VCaP (cell line): ENCODE results near the gene DCLK2.

ENCODE experiments used
- H3K27ac ChIP-seq: fragments of 450-650 bp; 2 replicates; pipeline ENCODE4 v1.5.1; 2017
- TF ChIP-seq, protein P1 (sequence below): fragments of 450-650 bp; conservative IDR thresholded peaks from 2 replicates; pipeline ENCODE4 v1.5.1; 2017; ENCODE audit warnings: mild to moderate bottlenecking, moderate library complexity

The DCLK2 gene

DNA sequence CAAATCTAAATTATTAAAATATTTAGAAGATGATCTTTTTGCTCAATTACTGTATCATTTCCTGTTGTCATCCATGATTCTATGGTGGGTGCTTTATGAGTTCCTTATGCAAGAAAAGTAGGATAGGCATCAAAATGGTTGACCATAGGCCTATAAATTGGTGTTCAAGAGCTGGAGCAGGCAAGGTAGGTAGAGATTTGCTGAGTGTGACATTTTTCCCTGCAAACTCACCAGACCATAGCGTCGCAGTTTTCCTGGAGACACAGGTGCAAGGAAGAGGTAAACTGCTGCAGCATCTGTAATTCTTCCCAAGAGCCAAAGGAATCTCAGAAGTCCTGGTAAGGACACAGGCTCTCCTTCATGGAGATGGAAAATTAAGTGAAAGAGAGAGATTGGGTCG lies 33.7 kb upstream of the DCLK2 start:
- TF ChIP-seq, protein P1, sequence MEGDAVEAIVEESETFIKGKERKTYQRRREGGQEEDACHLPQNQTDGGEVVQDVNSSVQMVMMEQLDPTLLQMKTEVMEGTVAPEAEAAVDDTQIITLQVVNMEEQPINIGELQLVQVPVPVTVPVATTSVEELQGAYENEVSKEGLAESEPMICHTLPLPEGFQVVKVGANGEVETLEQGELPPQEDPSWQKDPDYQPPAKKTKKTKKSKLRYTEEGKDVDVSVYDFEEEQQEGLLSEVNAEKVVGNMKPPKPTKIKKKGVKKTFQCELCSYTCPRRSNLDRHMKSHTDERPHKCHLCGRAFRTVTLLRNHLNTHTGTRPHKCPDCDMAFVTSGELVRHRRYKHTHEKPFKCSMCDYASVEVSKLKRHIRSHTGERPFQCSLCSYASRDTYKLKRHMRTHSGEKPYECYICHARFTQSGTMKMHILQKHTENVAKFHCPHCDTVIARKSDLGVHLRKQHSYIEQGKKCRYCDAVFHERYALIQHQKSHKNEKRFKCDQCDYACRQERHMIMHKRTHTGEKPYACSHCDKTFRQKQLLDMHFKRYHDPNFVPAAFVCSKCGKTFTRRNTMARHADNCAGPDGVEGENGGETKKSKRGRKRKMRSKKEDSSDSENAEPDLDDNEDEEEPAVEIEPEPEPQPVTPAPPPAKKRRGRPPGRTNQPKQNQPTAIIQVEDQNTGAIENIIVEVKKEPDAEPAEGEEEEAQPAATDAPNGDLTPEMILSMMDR, result no peak
- no peak overlapping the region for H3K27ac ChIP-seq

DNA sequence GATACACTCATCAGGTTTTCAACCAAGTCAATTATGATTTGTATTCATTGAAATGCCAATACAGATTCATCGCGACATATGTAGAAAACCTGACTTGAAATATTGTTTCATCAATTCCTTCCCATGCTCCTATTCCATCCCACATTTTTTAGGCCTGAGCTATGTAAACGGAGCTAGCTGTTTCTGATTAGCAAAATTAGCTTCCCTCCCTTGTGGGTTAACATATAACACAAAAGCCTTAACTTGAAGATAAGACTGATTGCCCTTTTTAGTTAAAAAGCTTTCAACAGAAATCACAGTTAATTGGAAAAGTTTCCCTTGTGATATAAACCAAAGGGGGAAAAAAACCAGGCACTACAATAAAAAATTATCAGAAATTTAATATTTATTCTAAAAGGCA lies 32.8 kb upstream of the DCLK2 start:
- no peak overlapping the region for H3K27ac ChIP-seq
- TF ChIP-seq, protein P1, result no peak

DNA sequence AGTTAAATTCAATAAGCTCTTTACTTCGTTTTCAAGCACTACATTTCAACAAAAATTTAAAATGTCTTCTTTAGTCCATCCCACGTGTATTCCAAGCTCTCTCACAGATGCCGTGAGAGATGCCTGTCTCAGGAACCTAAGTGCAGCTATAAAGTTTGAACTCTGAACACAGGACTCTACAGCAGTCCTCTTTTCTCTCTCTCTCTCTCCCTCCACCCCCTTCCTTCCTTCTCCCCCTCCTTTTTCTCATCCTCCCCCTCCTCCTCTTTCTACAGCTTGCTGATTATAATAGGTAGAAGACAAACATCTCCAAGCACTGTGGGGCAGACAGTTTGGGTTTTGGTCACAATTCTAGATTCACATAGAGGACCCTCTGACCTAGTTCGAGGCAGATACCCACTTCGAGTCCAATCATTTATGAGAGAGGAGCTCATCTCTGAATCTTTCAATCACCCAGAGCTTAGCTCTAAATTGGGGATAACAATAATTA lies 31.5 kb upstream of the DCLK2 start:
- TF ChIP-seq, protein P1, result no peak
- H3K27ac ChIP-seq, result no peak overlapping the region

DNA sequence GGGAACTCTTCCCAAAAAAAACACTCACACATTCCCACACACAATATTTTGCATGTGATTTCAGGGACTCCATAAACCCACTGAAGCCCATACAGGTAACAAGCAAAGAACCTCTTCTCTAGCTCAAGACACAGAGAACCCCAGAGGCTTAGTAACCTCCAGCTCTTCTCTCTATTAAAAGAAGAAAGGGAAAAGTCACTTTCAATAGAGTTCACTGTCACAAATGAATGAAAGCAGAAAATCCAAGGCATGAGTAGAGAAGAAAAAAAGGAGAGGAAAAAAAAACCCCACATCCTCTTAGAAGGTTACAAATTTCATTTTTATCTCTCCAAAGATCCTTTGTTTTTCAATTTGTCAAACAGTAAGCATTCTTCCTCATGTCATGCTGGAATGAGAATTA lies 30.7 kb upstream of the DCLK2 start:
- TF ChIP-seq, protein P1, result no peak
- H3K27ac ChIP-seq, result no peak overlapping the region

DNA sequence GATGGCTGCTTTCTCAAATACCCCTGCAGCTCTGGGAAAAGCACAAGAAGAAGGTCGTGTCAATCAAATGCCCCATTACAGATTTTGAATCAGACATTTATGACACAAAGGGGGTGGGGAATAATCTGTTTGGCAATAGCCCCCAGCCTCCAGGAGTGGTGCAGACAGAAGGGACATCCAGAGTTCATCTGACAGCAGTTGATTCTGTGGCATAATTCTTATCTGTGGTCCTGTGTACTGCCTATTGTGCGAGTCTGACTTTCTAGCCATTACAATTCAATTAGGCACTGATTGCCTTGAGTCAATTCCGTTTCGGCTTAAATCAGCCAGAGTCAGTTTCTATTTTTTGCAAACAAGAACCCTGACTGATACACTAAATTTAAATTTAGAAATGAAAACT lies 28.6 kb upstream of the DCLK2 start:
- TF ChIP-seq, protein P1, result no peak
- no peak overlapping the region for H3K27ac ChIP-seq

DNA sequence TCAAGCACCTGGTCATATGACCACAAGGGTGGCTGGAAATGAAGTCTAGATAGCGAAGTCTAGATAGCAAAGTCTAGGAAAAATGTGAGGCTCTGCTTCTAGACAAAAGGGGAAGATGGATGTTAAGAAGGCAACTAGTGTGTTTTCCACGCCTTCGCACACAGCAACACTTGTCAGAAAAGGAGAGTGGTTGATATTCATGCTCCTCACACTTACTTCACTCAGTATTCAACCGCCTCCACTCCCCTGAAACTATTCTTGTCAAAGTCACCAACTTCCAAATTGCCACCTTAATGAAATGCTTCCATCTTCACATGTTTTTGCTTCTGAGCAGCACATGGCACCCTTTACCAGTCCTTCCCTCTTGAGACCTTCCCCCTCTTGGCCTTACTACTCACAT lies 27.7 kb upstream of the DCLK2 start:
- TF ChIP-seq, protein P1, result no peak
- no peak overlapping the region for H3K27ac ChIP-seq

DNA sequence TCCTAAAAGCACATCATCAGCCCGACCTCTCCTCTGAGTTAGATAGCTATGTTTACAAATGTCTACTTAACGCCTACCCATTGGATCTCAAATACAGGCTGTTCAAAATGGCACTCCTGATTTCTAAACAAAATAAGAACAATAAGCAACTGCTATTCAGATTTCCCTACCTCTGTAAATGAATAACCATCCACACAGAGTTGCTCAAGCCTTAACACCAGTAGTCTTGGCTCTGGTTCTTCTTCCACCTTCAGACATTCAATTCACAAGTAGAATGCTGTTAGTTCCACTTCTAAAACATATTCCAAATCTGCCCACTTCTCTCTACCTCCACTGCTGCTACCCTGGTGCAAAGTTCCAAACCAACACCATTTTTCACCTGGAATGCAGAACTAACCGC lies 27.1 kb upstream of the DCLK2 start:
- no peak overlapping the region for H3K27ac ChIP-seq

More for the DNA sequence above, 27.1 kb upstream of the DCLK2 start:
- TF ChIP-seq, protein P1, result no peak
